C4-2B (cell line): ENCODE results near the gene KAZN.

Experiments
- CTCF ChIP-seq: fragments of 450-650 bp; conservative IDR thresholded peaks from 2 replicates; pipeline ENCODE4 v1.5.1; 2017; ENCODE audit warnings: mild to moderate bottlenecking
- ZFX ChIP-seq: fragments of 450-650 bp; IDR thresholded peaks from 2 replicates; pipeline ENCODE4 v1.6.1; 2017

GRCh38 chr1:14878951-14879350 is 280.5 kb downstream of the KAZN start:
- TF ChIP-seq CTCF, result no peak
- no peak for TF ChIP-seq ZFX
